Measurements from ENCODE around the gene FOXB1.

GRCh38 chr15:60004009-60004845, at the start of gene FOXB1:
- TF ChIP-seq CTCF (IDR thresholded peaks at IDR 0.05; ENCODE audit: borderline replicate concordance, extremely low read depth, low read length, poor library complexity, severe bottlenecking) (peak; percentile 56), EZH2 (IDR thresholded peaks at IDR 0.05; ENCODE audit: borderline replicate concordance, low read depth, low read length, severe bottlenecking) (no peak)

Measured in DND-41 (cell line).